Neutrophil (primary cell): Measurements from ENCODE around the gene PSME2.

Experiments
- H3K27ac ChIP-seq: fragments of 200-600 bp; sonication (generic); 2 replicates; pipeline ENCODE4 v1.5.1; 2016; ENCODE audit warnings: mild to moderate bottlenecking, moderate library complexity
- H3K27me3 ChIP-seq: fragments of 200-600 bp; sonication (generic); 2 replicates; pipeline ENCODE4 v1.6.0; 2016; ENCODE audit warnings: mild to moderate bottlenecking
- H3K36me3 ChIP-seq: fragments of 200-600 bp; sonication (generic); 2 replicates; pipeline ENCODE4 v1.5.1; 2017
- H3K4me1 ChIP-seq, 2 experiments: fragments of 200-600 bp in 1 of 2; sonication (generic) in 1 of 2; 1 replicate in 1 of 2; 2 replicates in 1 of 2; pipeline versions ENCODE4 v1.5.1 to v1.6.1; 2013 to 2016; ENCODE audit warnings: low read depth in 1 of 2, low read length in 1 of 2, mild to moderate bottlenecking in 1 of 2, moderate library complexity in 1 of 2; ENCODE audit not compliant: control insufficient read depth in 1 of 2, insufficient read depth in 1 of 2
- H3K4me3 ChIP-seq, 2 experiments: fragments of 200-600 bp in 1 of 2; sonication (generic) in 1 of 2; 1 replicate in 1 of 2; 2 replicates in 1 of 2; pipeline ENCODE4 v1.5.1; 2013 to 2016; ENCODE audit warnings: low read depth in 1 of 2, low read length in 1 of 2, mild to moderate bottlenecking in 1 of 2, moderate library complexity in 1 of 2
- H3K9me3 ChIP-seq: fragments of 200-600 bp; sonication (generic); 2 replicates; pipeline ENCODE4 v1.5.1; 2016
- TF ChIP-seq, protein P1 (sequence below): fragments of 200-600 bp; sonication (generic); IDR thresholded peaks from 2 replicates; pipeline ENCODE4 v1.5.1; 2016; ENCODE audit warnings: antibody characterized with exemption

The PSME2 gene

DNA sequence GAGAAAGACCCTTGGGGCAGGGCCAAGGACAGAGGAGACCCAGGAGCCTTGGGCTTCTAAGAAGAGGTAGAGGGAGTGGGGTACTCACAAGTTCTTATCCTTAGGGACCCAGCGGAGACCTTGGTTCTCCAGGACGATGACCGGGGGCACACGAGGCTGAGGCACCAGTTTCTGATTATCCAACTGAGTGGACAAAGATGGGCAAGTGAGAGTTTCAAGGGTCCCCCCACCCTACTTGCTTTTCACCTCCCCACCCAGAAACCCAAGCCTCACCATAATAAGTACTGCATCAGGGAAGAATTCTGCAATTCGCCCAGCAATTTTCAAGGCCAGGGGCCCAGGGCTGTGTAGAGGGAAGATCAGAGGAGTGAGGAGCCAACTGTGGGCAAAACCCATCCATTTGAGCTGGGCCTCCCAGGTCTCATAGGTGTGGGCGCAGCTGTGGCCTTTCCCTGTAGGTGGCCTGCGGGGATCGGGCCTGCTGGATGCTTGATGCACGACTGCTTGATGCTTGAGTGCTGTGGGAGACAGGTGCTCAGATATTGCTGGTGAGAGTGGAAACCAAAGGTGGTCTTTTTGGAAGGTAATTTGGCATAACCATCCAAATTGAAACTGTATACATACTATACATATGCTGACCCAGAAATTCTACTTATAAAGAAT lies 7.0 kb downstream of the PSME2 start:
- Histone ChIP-seq H3K27me3 (no peaks in the 10 kb centered on the region), H3K4me3 (no peak overlapping the region), H3K36me3 (peaks cover 27% of the 10 kb centered on the region), H3K9me3 (no peaks in the 10 kb centered on the region), H3K4me1 (peaks cover 45 to 52% of the 10 kb centered on the region in 2 experiments), H3K27ac (no peak overlapping the region)
- TF ChIP-seq, protein P1, sequence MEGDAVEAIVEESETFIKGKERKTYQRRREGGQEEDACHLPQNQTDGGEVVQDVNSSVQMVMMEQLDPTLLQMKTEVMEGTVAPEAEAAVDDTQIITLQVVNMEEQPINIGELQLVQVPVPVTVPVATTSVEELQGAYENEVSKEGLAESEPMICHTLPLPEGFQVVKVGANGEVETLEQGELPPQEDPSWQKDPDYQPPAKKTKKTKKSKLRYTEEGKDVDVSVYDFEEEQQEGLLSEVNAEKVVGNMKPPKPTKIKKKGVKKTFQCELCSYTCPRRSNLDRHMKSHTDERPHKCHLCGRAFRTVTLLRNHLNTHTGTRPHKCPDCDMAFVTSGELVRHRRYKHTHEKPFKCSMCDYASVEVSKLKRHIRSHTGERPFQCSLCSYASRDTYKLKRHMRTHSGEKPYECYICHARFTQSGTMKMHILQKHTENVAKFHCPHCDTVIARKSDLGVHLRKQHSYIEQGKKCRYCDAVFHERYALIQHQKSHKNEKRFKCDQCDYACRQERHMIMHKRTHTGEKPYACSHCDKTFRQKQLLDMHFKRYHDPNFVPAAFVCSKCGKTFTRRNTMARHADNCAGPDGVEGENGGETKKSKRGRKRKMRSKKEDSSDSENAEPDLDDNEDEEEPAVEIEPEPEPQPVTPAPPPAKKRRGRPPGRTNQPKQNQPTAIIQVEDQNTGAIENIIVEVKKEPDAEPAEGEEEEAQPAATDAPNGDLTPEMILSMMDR: no peak

DNA sequence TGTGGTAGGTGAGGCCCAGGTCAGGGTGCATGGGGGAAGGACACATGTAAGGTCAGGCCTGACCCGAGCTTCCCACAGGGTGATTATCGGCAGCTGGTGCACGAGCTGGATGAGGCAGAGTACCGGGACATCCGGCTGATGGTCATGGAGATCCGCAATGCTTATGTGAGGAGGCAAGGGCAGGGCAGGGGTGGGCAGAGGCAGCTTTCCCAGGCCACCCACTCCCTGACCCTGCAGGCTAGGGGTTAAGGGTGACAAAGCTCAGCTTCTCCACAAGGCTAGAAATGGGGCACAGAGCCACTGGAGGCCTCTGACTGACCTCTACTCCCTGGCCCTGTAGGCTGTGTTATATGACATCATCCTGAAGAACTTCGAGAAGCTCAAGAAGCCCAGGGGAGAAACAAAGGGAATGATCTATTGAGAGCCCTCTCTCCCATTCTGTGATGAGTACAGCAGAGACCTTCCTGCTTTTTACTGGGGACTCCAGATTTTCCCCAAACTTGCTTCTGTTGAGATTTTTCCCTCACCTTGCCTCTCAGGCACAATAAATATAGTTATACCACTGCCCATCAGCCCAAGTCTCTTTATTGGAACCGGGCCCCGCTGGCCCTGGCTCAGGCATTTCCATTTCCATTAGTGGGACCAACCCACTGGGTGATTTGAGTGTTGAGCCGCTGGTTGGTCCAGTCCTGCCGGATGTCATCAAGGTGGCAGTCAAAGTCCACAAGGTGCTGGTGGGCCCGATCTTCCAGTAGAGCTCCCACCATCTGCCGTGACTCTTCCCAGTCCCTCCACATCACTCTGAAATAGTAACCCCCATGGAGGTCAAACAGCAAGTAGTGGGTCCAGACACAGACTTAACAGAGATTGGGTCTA lies 7.8 kb downstream of the PSME2 start:
- TF ChIP-seq, protein P1: no peak
- H3K4me1 ChIP-seq: peaks cover 45 to 52% of the 10 kb centered on the region in 2 experiments
- no peaks in the 10 kb centered on the region for H3K9me3 ChIP-seq
- no peaks in the 10 kb centered on the region for H3K27me3 ChIP-seq
- H3K36me3 ChIP-seq: peaks cover 27% of the 10 kb centered on the region
- H3K27ac ChIP-seq: peak overlapping the region; percentile 15
- H3K4me3 ChIP-seq: no peak overlapping the region

DNA sequence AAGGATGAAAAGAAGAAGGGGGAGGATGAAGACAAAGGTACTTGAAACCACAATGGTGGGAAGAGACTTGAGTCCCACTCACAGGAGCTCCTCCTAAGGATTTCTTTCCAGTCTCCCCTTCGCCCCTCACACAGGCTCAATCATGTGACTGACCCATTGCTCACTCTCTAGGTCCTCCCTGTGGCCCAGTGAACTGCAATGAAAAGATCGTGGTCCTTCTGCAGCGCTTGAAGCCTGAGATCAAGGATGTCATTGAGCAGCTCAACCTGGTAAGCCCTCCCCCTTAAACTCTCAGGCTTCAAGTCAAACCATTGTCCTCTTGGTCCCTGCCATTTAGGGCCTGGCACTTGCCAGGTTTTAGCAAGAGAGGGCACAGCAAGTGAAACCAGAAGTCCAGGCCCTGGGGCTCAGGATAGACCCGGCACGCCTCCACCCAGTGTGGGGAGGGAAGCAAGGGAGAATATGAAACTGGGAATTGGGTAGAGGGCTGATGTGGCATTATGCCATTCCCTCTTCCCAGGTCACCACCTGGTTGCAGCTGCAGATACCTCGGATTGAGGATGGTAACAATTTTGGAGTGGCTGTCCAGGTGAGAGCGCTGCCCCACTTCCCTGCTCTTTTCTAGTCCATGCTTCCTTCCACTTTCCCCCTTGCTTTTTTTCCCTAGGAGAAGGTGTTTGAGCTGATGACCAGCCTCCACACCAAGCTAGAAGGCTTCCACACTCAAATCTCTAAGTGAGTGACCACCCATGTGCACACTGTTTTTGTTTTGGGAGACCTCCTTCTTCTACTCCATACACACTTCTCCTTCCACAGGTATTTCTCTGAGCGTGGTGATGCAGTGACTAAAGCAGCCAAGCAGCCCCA lies 8.6 kb downstream of the PSME2 start:
- peak overlapping the region; percentile 1 to 98 for H3K4me3 ChIP-seq
- no peaks in the 10 kb centered on the region for H3K27me3 ChIP-seq
- H3K27ac ChIP-seq: peak overlapping the region; percentile 15
- H3K4me1 ChIP-seq: peaks cover 45 to 52% of the 10 kb centered on the region in 2 experiments
- H3K36me3 ChIP-seq: peaks cover 27% of the 10 kb centered on the region
- H3K9me3 ChIP-seq: no peaks in the 10 kb centered on the region
- TF ChIP-seq, protein P1: no peak

DNA sequence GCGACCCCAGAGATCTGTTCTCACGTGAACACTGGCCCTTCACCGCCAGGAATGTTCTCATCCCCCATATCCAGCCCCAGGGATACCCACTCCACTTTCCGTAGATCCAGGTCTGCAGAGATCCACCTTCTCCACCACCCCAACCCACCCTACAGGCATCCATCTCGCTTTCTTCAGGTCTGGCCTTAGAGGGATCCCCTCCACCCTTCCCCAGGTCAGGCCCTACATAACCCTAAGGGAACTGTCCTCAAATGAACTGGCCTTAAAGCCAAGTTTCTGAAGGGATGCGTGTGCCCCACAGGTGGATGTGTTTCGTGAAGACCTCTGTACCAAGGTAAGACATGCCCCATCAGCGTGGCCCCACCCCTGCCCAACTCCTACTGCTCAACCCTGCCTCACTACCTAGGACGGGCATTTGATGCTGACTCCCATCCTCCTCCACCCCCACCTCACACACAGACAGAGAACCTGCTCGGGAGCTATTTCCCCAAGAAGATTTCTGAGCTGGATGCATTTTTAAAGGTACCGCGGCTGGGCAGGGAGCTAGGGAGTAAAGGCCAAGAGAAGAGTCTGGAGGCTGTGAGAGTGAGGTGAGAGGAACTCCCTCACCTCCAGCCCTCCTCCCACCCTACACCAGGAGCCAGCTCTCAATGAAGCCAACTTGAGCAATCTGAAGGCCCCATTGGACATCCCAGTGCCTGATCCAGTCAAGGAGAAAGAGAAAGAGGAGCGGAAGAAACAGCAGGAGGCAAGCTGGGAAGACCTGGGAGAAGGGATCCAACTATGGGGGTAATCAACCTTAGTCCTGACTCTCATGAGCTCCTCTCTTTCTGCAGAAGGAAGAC lies 9.5 kb downstream of the PSME2 start:
- Histone ChIP-seq H3K36me3 (peaks cover 34% of the 10 kb centered on the region), H3K27ac (peak overlapping the region; percentile 94), H3K4me3 (peak overlapping the region; percentile 88 to 98), H3K9me3 (no peaks in the 10 kb centered on the region), H3K4me1 (peaks cover 40 to 48% of the 10 kb centered on the region in 2 experiments), H3K27me3 (no peaks in the 10 kb centered on the region)
- TF ChIP-seq, protein P1: no peak
